ENCODE measurements around the gene PAK1.

PAK1 gene

GRCh38 chr11:77294040-77294439, 179.9 kb downstream of the PAK1 start:
- no peaks in the 10 kb centered on the region for H3K27me3 ChIP-seq (ENCODE audit: insufficient read depth, low read length)
- no peak overlapping the region for H3K4me3 ChIP-seq (ENCODE audit: low read depth, low read length, poor library complexity, severe bottlenecking)
- no peak overlapping the region for H3K4me2 ChIP-seq (ENCODE audit: low read length)
- H3K9me2 ChIP-seq (ENCODE audit: low read depth, low read length) = no peaks in the 10 kb centered on the region
- H3F3A ChIP-seq (ENCODE audit: insufficient read depth, low read length) = no peaks in the 10 kb centered on the region
- H3K9ac ChIP-seq (ENCODE audit: low read length) = no peak overlapping the region
- H3K27ac ChIP-seq (ENCODE audit: low read depth, low read length, poor library complexity, severe bottlenecking) = no peak overlapping the region
- no peaks in the 10 kb centered on the region for H3K4me1 ChIP-seq (ENCODE audit: insufficient read depth, low read length, severe bottlenecking)
- TF ChIP-seq CTCF (IDR thresholded peaks at IDR 0.05; ENCODE audit: low read length) = no peak
- no peak for TF ChIP-seq EZH2 (IDR thresholded peaks at IDR 0.05; ENCODE audit: borderline replicate concordance, low read length)
- H3K36me3 ChIP-seq (ENCODE audit: insufficient read depth, low read length) = no peaks in the 10 kb centered on the region
- no peak overlapping the region for H2AFZ ChIP-seq (ENCODE audit: low read length)
- H3K79me2 ChIP-seq (ENCODE audit: insufficient read depth, low read length) = no peaks in the 10 kb centered on the region
- no peaks in the 10 kb centered on the region for H4K20me1 ChIP-seq (ENCODE audit: insufficient read depth, low read length)
- H3K9me3 ChIP-seq (ENCODE audit: low read length) = no peaks in the 10 kb centered on the region

DNA sequence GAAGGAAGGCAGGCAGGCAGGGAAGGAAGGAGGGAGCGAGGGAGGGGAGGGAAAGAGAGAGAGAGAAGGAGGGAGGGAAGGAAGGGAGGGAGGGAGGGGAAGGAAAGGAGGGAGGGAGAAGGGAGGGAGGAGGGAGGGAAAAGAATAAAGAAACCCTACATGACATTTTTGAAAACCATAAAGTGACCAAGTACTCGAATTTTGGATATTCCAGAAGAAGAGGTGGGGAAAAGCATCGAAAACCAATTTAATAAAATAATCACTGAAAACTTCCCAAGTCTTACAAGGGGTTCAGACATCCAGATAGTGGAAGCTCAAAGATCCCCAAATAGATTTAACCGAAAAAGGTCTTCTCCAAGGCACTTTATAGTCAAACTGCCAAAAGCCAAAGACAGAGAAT, 184.2 kb downstream of the PAK1 start:
- Histone ChIP-seq H3K9me3 (ENCODE audit: low read length) (no peaks in the 10 kb centered on the region), H3K9me2 (ENCODE audit: low read depth, low read length) (no peaks in the 10 kb centered on the region), H2AFZ (ENCODE audit: low read length) (no peak overlapping the region), H3K36me3 (ENCODE audit: insufficient read depth, low read length) (no peaks in the 10 kb centered on the region), H3K27ac (ENCODE audit: low read depth, low read length, poor library complexity, severe bottlenecking) (no peak overlapping the region), H3K4me1 (ENCODE audit: insufficient read depth, low read length, severe bottlenecking) (no peaks in the 10 kb centered on the region), H3K4me2 (ENCODE audit: low read length) (no peak overlapping the region), H3K4me3 (ENCODE audit: low read depth, low read length, poor library complexity, severe bottlenecking) (no peak overlapping the region), H3F3A (ENCODE audit: insufficient read depth, low read length) (no peaks in the 10 kb centered on the region), H4K20me1 (ENCODE audit: insufficient read depth, low read length) (no peaks in the 10 kb centered on the region), H3K79me2 (ENCODE audit: insufficient read depth, low read length) (no peaks in the 10 kb centered on the region), H3K27me3 (ENCODE audit: insufficient read depth, low read length) (no peaks in the 10 kb centered on the region), H3K9ac (ENCODE audit: low read length) (no peak overlapping the region)
- TF ChIP-seq CTCF (IDR thresholded peaks at IDR 0.05; ENCODE audit: low read length) = no peak
- TF ChIP-seq EZH2 (IDR thresholded peaks at IDR 0.05; ENCODE audit: borderline replicate concordance, low read length) = no peak

GRCh38 chr11:77287615-77288273, 186.2 kb downstream of the PAK1 start:
- no peak overlapping the region for H3K27ac ChIP-seq (ENCODE audit: low read depth, low read length, poor library complexity, severe bottlenecking)
- no peaks in the 10 kb centered on the region for H3K36me3 ChIP-seq (ENCODE audit: insufficient read depth, low read length)
- H3K9me2 ChIP-seq (ENCODE audit: low read depth, low read length) = no peaks in the 10 kb centered on the region
- no peaks in the 10 kb centered on the region for H3K9me3 ChIP-seq (ENCODE audit: low read length)
- no peak overlapping the region for H3K4me3 ChIP-seq (ENCODE audit: low read depth, low read length, poor library complexity, severe bottlenecking)
- no peak overlapping the region for H3K9ac ChIP-seq (ENCODE audit: low read length)
- no peaks in the 10 kb centered on the region for H3K79me2 ChIP-seq (ENCODE audit: insufficient read depth, low read length)
- no peaks in the 10 kb centered on the region for H3K27me3 ChIP-seq (ENCODE audit: insufficient read depth, low read length)
- no peaks in the 10 kb centered on the region for H3F3A ChIP-seq (ENCODE audit: insufficient read depth, low read length)
- no peak for TF ChIP-seq EZH2 (IDR thresholded peaks at IDR 0.05; ENCODE audit: borderline replicate concordance, low read length)
- no peak for TF ChIP-seq CTCF (IDR thresholded peaks at IDR 0.05; ENCODE audit: low read length)
- H3K4me2 ChIP-seq (ENCODE audit: low read length) = no peak overlapping the region
- H4K20me1 ChIP-seq (ENCODE audit: insufficient read depth, low read length) = no peaks in the 10 kb centered on the region
- H2AFZ ChIP-seq (ENCODE audit: low read length) = no peak overlapping the region
- no peaks in the 10 kb centered on the region for H3K4me1 ChIP-seq (ENCODE audit: insufficient read depth, low read length, severe bottlenecking)
